Stomach (tissue), 9 donors: ENCODE results near the gene RALGAPA2. TPM values are rescaled to one million over a fixed set of nuclear protein-coding genes. Genes with fewer than 3 reads are reported as not detected.

Source experiments
- DNase-seq, 2 donors: peaks; one replicate each; pipeline versions ENCODE4 v3.0.0 to v3.0.0-alpha.2; 2013 to 2019
- H3K27ac ChIP-seq, 5 donors: fragments of 200-600 bp in 4 of 5; sonication (generic) in 4 of 5; one replicate each; pipeline ENCODE4 v1.5.1; 2013 to 2019; ENCODE audit warnings: mild to moderate bottlenecking in 1 of 5, moderate library complexity in 1 of 5
- H3K27me3 ChIP-seq, 3 donors: fragments of 200-600 bp; sonication (generic); one replicate each; pipeline ENCODE4 v1.5.1; 2017 to 2019; ENCODE audit warnings: mixed run types in 1 of 3
- H3K36me3 ChIP-seq, 4 donors: fragments of 200-600 bp; sonication (generic); 1 replicate in 3 of 4; 2 replicates in 1 of 4; pipeline ENCODE4 v1.5.1; 2016 to 2019
- H3K4me1 ChIP-seq, 4 donors: fragments of 200-600 bp; sonication (generic); one replicate each; pipeline ENCODE4 v1.5.1; 2016 to 2019
- H3K4me3 ChIP-seq, 4 donors: fragments of 200-600 bp; sonication (generic) in 3 of 4; one replicate each; pipeline ENCODE4 v1.5.1; 2016 to 2019; ENCODE audit warnings: mild to moderate bottlenecking in 1 of 4
- H3K9me3 ChIP-seq, 4 donors: fragments of 200-600 bp; sonication (generic); one replicate each; pipeline ENCODE4 v1.5.1; 2016 to 2019
- EP300 ChIP-seq: sonication (generic); formaldehyde crosslinking; IDR thresholded peaks from one replicate; pipeline ENCODE4 v1.6.1; 2017; ENCODE audit warnings: antibody characterized with exemption
- POLR2A ChIP-seq, 4 donors: fragments of 450-650 bp; IDR thresholded peaks; one replicate each; pipeline ENCODE4 v1.6.1; 2016; ENCODE audit warnings: antibody characterized with exemption in 4 of 4, control low read depth in 2 of 4, mild to moderate bottlenecking in 1 of 4, moderate library complexity in 1 of 4
- POLR2AphosphoS5 ChIP-seq, 3 donors: sonication (generic); formaldehyde crosslinking; IDR thresholded peaks; one replicate each; pipeline ENCODE4 v1.6.1; 2016; ENCODE audit warnings: antibody characterized with exemption in 3 of 3
- WGBS, 5 donors: extraction: QIAGEN DNeasy Blood & Tissue Kit in 3 of 5; methylation state at CpG; one replicate each; pipeline versions ENCODE4 v1.1.5 to v1.1.7; 2013 to 2018; 5-methylcytosine and 5-hydroxymethylcytosine counted together
- intact Hi-C: fragments of 100-400 bp; cut with DNase I; formaldehyde crosslinking; loops from one replicate; pipeline ENCODE4 v1.15.1; 2023; ENCODE audit warnings: low total_unique reads
- polyA plus RNA-seq, 3 donors: library from polyadenylated mRNA; stranded (reverse); fragments of 200-250 nt; gene quantifications; one replicate each; pipeline ENCODE4 v1.2.3, GENCODE V29; 2013
- total RNA-seq, 5 donors: library from RNA; depleted of rRNA; stranded (reverse); fragments of >200 nt; gene quantifications; one replicate each; pipeline versions ENCODE4 v1.1.0 to v1.2.3, GENCODE V29; 2014 to 2016
- TF ChIP-seq, protein P1 (sequence below), 7 experiments: fragments of 450-650 bp in 4 of 7; fragments of 200-600 bp in 3 of 7; sonication (generic) in 3 of 7; IDR thresholded peaks; one replicate each; pipeline ENCODE4 v1.5.1; 2016 to 2019; ENCODE audit warnings: antibody characterized with exemption in 7 of 7, control low read depth in 2 of 7, mild to moderate bottlenecking in 1 of 7
- donor health status: healthy with polysubstance abuse.
- donor health status: Bipolar disorder and iron deficiency.
- donor health status: healthy.

Gene RALGAPA2
- total and polyA plus RNA-seq, 8 donors: 4.3 to 159 (median 48.7) TPM

DNA sequence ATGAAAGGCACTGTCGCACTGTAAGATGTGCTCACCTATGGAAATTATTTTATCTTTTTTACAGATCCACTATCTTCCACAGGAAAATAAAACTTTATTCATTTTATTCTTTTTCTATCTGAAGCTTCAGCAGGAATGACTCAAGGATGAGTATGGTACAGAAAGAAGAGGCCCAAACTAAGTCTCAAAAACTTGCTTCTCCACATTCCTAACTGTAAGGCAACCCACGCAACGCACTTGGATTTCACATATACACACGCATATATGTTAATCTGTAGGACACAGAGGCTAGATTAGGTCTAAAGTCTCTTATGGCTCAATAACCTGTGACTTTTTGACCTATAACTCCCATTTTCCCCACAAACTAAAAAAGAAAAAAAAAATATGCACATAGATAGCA, 81.9 kb downstream of the RALGAPA2 start:
- H3K27me3 ChIP-seq: no peaks in the 10 kb centered on the region
- 90 to 95% (median 95%) methylated on average over 4 of the region's 4 CpGs for WGBS, 5 donors
- no peak overlapping the region for H3K4me3 ChIP-seq
- H3K27ac ChIP-seq: no peak overlapping the region
- peaks cover 28 to 90% (median 86%) of the 10 kb centered on the region in 4 donors for H3K36me3 ChIP-seq
- H3K4me1 ChIP-seq: no peaks in the 10 kb centered on the region
- DNase-seq: no peak
- intact Hi-C loops: no loop called here
- H3K9me3 ChIP-seq: no peaks in the 10 kb centered on the region
- TF ChIP-seq EP300 (no peak), POLR2A (IDR thresholded peaks at IDR 0.05) (no peak), POLR2AphosphoS5 (IDR thresholded peaks at IDR 0.05) (no peak)
- TF ChIP-seq, protein P1, sequence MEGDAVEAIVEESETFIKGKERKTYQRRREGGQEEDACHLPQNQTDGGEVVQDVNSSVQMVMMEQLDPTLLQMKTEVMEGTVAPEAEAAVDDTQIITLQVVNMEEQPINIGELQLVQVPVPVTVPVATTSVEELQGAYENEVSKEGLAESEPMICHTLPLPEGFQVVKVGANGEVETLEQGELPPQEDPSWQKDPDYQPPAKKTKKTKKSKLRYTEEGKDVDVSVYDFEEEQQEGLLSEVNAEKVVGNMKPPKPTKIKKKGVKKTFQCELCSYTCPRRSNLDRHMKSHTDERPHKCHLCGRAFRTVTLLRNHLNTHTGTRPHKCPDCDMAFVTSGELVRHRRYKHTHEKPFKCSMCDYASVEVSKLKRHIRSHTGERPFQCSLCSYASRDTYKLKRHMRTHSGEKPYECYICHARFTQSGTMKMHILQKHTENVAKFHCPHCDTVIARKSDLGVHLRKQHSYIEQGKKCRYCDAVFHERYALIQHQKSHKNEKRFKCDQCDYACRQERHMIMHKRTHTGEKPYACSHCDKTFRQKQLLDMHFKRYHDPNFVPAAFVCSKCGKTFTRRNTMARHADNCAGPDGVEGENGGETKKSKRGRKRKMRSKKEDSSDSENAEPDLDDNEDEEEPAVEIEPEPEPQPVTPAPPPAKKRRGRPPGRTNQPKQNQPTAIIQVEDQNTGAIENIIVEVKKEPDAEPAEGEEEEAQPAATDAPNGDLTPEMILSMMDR (IDR thresholded peaks at IDR 0.05): no peak

DNA sequence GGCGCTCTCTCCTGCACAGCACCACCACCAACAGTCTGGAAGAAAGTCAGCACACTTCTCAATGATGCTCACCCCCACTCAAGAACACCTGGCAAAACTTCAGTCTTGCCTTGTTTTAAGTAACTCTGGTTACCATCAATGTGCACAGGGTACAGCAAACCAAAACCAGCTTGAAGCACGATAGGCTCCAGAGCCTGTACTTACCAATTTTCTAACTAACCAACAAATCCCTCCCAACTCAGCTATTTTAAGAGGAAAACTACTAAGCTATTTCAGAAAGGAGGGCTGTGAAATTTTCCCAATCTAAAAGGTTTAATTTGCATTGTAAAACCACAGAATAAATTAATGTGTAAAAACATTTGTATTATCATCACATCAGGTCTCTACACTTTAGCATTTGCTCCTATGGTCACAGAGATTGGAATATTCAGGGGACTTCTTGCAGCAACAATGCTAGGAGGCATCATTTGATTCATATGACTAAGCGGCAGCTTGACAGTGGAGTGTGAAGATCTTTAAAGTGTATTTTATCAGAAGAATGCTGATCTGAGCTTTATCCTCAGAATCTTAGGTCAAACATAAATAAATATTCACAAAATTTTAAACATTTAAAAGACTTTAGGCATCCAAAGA, 82.8 kb downstream of the RALGAPA2 start:
- DNase-seq: no peak
- H3K4me1 ChIP-seq: no peaks in the 10 kb centered on the region
- intact Hi-C loops: no loop called here
- no peaks in the 10 kb centered on the region for H3K9me3 ChIP-seq
- H3K27ac ChIP-seq: no peak overlapping the region
- peaks cover 21 to 86% (median 77%) of the 10 kb centered on the region in 4 donors for H3K36me3 ChIP-seq
- no peak overlapping the region for H3K4me3 ChIP-seq
- TF ChIP-seq EP300: no peak
- TF ChIP-seq, protein P1 (IDR thresholded peaks at IDR 0.05): no peak
- no peak for TF ChIP-seq POLR2A (IDR thresholded peaks at IDR 0.05)
- no peak for TF ChIP-seq POLR2AphosphoS5 (IDR thresholded peaks at IDR 0.05)
- 94 to 99% (median 97%) methylated on average over 3 of the region's 3 CpGs for WGBS, 5 donors
- H3K27me3 ChIP-seq: no peaks in the 10 kb centered on the region

DNA sequence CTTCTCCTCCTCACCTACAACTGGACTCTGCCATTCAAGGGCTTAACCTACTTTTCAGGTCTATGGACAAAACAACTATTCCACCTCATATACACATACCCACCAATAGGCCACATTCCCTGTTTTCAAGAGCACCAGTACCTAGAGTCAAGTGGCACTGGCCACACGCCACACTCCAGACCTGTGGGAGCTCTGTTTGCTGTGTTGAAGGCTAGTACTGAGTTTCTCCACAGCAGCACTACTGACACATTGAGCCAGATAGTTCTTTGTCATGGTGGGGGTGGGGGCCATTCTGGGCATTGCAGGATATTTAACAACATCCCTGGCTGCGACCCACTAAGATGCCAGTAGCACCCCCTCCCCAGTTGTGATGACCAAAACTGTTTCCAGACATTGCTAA, 84.1 kb downstream of the RALGAPA2 start:
- Histone ChIP-seq H3K4me3 (no peak overlapping the region), H3K36me3 (peaks cover 16 to 73% (median 68%) of the 10 kb centered on the region in 4 donors), H3K4me1 (no peaks in the 10 kb centered on the region), H3K27me3 (no peaks in the 10 kb centered on the region), H3K9me3 (no peaks in the 10 kb centered on the region), H3K27ac (no peak overlapping the region)
- DNase-seq: no peak
- TF ChIP-seq EP300 (no peak), POLR2A (IDR thresholded peaks at IDR 0.05) (no peak)
- intact Hi-C loops: no loop called here
- 74 to 97% (median 95%) methylated on average over 2 of the region's 2 CpGs for WGBS, 5 donors

DNA sequence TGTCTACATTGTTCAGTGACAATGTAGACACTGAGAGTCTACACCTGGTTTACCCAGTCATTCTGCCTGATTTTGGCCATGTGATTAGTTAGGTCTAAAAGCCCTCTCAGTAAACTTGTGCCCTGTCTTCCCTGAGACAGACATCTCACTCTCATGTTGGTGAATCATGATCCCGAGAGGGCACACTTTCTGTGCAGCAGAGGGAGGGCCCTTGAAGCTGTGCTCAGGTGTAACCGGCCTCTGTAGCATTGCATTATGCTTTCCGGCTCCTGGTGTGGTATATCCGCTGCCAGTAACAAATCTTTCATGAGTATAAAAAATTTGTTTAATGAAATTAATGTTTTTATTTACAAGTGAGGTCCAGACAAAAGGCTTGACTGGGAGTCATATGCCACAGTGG, 85.0 kb downstream of the RALGAPA2 start:
- H3K4me1 ChIP-seq: no peaks in the 10 kb centered on the region
- no peaks in the 10 kb centered on the region for H3K27me3 ChIP-seq
- intact Hi-C loops: no loop called here
- H3K36me3 ChIP-seq: peaks cover 16 to 65% (median 60%) of the 10 kb centered on the region in 4 donors
- no peak overlapping the region for H3K27ac ChIP-seq
- H3K9me3 ChIP-seq: no peaks in the 10 kb centered on the region
- no peak for TF ChIP-seq POLR2AphosphoS5 (IDR thresholded peaks at IDR 0.05)
- no peak for TF ChIP-seq EP300
- no peak for TF ChIP-seq POLR2A (IDR thresholded peaks at IDR 0.05)
- TF ChIP-seq, protein P1 (IDR thresholded peaks at IDR 0.05): no peak
- no peak for DNase-seq
- WGBS, 5 donors: 89 to 100% (median 95%) methylated on average over 4 of the region's 4 CpGs
- H3K4me3 ChIP-seq: no peak overlapping the region

DNA sequence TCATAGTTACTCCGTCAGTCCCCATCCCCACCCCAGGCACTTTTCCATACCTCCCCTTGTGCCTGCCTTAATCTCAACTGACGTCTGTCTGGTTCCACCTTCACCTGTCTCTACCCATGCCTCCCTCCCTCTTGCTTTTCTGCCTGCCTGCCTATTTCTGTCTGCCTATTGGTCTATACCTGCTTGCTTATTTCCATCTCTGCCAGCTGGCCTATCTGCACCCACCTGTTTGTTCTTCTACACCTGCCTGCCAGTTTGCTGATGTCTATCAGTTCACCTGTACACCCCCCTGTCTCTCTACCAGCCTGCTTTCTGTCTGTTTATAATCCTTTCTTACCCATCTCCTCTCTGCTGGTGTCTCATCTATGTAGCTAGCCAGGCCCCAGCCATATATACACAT, 87.5 kb downstream of the RALGAPA2 start:
- peak; percentile 28 to 50 for DNase-seq
- Histone ChIP-seq H3K27me3 (no peaks in the 10 kb centered on the region), H3K4me3 (no peak overlapping the region), H3K36me3 (peaks cover 15 to 63% (median 50%) of the 10 kb centered on the region in 4 donors), H3K27ac (no peak overlapping the region), H3K4me1 (no peaks in the 10 kb centered on the region), H3K9me3 (no peaks in the 10 kb centered on the region)
- intact Hi-C loops: no loop called here
- no peak for TF ChIP-seq EP300
- WGBS, 5 donors: 26 to 62% (median 47%) methylated on average over 2 of the region's 2 CpGs
